HG03442 (cell line): ENCODE results near the gene LIPH.

ENCODE experiments used
- ATAC-seq: cut with Tn5 transposase; IDR thresholded peaks from one replicate; pipeline ENCODE4 v1.9.1; 2021; ENCODE audit warnings: mild to moderate bottlenecking, moderate library complexity; ENCODE audit not compliant: unreplicated experiment

Gene LIPH

DNA sequence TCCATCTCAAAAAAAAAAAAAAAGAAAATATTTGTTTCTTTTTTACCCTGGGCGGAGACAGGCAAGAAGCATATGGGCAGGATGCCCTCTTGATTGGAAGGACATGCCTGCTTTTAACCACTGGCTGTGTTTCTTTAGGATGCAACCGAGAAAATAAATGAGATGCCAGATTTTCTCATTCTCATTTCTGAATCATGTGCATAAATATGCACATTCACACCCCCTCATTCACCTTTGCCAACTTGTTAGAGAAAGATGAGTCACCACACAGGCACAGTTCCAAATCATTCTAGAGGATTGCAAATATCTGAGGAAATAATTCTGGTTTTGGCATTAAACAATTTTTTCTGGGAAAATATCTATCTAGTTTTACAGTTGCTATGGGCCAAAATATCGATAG, 3.3 kb downstream of the LIPH start:
- ATAC-seq, result no peak

DNA sequence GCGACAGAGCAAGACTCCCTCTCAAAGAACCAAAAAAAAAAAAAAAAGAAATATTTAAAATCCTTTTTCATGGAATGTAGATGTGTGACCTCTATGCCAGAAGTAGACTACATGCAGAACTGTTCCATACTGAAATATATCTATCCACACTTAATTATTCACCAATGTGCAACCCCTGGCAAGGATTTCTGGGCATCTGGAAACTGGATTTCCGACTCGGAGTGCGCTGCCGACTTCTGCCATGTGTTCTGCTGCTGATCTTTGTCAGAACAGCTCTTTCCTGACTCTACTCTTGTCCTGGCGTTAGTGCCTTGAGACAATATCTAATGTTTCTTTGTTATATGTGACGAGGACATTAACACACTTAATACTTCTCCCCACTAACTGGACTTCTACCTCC, 11.7 kb downstream of the LIPH start:
- ATAC-seq, result no peak

DNA sequence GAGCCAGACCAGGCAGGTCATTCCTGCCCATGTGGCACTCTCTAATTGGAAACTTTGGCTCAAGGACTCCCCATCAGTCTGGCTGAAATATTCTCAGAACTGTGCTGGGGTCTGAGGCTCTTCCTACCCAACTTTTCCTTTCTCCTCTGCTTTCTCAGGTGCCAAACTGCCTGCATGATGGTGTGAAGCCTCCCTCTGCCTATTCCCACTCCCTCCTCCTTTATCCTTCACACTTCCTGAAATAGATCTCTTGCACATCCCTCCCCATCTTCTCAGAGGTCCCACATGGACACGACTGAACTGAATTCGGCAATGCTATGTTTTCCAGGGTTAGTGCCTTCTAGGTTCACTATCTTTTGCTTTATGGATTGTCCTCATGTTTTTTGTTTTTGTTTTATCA, 12.5 kb downstream of the LIPH start:
- ATAC-seq, result no peak

DNA sequence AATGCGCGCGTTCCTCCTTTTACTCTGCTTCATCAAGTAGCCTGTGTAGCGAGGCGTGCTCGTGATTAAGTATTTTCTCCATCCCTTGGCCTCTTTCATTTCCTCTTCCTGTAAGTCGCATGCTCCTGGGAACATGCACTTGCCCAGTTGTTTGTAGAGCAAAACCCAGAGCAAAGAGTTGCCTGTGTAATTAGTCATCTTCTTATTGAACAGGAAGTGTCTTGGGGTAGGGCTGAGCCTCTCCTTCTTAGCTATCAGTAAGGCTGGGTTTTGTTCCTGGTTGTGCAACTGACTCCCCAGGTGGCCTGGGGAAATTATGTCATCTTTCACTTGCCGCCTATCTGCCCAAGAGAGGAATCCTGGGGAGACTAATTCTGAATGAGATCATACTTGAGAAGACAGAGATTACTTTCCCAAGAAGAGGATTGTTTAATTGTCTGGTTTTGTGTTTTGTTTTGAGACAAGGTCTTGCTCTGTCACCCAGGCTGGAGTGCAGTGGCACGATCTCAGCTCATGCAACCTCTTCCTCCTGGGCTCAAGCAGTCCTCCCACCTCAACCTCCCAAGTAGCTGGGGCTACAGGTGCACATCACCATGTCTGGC, 14.9 kb downstream of the LIPH start:
- peak; percentile 98 for ATAC-seq

DNA sequence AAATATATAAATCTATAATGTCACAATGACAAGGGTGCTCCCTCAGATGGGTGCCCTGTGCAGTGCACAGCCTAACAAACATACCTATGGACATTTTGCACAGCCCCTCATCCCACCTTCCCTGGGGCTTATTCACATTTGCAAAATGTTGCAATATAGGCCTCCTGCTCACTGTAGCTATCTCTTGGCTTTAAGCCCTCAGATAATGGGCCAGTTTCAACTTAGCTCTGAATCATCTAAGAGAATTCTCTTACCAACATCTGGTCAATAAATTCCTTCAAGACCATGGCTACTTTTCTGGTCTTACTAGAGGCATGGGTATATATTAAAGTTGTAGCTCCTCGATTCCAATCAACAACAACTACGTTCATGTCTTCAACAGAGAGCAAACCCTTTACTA, 17.9 kb downstream of the LIPH start:
- ATAC-seq, result no peak

DNA sequence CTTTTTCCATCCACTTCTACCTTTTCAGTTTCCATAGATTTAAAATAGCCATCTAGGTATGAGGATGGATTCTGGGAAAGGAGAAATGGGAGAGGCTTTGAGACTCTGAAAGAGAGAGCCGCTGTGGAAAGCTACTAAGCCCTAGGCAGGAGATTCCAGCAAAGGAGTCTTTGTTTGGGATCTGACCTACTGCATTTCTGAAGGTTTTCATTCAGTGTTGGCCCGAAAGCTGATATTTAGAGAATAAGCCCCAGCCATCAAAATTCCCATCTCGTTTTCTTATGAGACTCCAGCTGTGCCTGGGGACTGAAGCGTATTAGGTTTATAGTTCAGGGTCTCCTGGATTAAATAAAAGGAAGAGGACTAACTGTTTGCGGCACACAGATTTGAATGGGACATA, 19.5 kb downstream of the LIPH start:
- no peak for ATAC-seq

DNA sequence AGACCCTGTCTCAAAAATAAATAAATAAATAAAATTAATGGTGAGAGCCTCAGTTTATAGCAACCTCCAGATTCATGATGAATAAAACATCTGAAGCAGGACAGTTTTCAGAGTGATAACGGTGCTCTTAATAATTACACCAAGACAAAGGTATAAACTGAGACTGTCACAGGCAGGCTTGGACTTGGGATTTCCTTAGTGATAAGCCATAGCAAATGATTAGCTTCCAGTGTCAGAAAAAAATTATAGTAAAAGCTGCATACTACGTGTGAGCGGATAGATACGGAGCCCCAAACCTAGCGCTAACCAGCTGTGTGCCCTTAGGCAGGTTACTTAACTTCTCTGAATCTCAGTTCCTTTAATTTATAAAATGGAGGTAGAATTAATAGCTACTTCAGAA, 21.5 kb downstream of the LIPH start:
- ATAC-seq, result no peak

DNA sequence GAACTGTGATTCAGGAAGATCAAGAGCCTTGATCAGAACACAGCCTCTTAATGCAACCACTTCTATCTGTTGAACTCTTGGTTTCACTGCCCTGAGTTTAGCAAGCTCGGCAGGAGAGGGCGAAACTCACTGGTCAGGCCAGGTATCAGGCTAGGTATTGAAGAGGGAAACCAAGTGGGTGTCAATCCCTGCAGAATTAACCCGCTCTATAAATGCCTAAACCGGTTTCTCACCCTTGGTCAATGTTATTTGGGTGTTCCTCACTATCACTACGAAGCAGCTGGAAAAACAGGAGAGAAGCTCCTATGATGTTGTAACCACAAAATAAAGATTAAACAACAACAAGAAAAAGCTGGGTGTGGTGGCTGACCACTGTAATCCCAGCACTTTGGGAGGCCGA, 23.9 kb downstream of the LIPH start:
- ATAC-seq, result no peak

DNA sequence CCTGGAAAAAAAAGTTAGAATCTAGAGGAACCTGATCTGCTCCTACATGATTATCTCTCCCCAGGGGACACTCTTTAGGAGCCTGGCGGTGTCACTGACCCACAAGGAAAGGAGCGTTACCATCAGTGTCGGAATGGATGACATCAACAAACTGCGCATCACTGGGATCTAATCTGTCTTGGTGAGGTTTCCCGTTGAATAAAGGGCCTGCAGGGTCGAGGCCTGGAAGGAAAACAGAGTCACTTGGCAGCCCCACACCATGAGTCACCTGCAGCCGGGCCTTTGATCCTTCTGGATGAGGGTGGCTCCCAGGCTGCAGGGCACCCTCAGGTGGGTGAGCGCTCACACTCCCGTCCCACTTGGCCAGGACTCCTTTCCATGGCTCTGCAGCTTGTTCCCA, 25.0 kb downstream of the LIPH start:
- ATAC-seq, result no peak

DNA sequence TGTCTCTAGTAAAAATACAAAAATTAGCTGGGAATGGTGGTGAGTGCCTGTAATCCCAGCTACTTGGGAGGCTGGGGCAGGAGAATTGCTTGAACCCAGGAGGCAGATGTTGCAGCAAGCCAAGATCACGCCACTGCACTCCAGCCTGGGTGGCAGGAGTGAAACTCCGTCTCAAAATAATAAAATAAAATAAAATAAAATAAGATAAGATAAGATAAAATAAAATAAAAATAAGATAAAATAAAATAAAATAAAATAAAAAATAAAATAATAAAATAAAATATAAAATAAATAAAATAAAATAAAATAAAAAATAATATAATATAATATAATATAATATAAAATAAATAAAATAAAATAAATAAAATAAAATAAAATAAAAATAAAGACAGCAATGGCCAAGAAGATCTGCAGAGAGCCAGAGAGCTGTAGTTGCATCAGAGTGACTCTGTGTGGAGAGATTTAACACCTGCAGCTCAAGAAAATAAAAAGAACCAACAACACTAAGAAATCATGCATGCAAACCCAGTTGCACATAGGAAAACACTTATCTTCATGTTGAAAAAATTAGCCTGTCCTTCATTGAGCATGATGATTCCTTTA, 25.9 kb downstream of the LIPH start:
- ATAC-seq, result no peak

DNA sequence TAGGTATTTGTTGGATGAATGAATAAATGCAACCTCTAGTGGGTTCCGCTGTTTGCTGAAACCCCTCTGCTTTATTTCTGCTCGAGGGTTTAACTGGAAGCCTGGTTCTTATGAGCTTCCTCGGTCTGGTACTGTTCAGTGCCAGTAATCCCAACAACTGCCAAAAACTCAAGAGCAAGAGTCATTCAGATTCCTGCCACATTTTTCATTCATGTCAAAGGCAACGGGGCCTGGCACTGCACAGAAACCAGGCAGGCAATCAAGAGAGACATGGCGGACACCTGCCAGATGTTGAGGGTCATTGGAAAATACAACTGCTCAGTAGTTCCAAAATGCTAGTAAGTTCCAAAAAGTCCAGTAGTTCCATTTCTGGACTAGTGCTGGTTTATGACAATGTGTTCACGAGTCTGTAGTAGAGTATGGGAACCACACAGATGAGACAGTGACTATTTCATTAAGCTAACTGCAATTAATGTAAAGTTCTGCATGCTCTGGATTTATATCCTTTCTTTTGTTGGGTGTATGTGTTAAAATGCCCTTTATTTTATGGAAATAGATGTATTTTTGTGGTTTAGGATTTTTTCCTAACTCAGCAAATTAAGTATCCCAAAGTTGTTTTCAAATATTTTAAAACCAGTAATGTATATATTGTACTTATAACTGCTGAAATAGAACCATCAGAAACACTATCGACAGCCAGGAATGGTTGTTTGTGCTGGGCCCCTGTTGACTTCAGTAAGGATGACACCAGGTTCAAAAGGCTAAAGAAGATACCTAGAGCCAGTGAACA, 30.8 kb downstream of the LIPH start:
- no peak for ATAC-seq

DNA sequence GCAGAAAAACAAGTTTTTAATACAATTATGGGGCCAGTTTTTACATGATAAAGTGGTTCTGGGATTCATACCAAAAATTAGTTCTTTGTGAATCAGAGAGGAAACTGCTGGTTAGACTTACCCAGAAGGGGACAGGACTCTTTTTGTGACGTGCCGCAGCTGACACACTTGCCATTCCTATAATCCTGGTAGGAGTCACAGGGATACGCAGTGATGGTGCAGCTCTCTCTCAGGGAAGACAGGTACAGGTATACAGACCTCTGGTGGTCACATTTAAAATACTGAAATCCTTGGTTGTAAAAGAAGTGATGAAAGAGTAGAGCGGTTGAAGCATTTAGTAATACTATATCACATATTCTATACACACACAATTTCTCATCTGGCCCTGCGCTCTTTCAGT, 33.4 kb downstream of the LIPH start:
- no peak for ATAC-seq

DNA sequence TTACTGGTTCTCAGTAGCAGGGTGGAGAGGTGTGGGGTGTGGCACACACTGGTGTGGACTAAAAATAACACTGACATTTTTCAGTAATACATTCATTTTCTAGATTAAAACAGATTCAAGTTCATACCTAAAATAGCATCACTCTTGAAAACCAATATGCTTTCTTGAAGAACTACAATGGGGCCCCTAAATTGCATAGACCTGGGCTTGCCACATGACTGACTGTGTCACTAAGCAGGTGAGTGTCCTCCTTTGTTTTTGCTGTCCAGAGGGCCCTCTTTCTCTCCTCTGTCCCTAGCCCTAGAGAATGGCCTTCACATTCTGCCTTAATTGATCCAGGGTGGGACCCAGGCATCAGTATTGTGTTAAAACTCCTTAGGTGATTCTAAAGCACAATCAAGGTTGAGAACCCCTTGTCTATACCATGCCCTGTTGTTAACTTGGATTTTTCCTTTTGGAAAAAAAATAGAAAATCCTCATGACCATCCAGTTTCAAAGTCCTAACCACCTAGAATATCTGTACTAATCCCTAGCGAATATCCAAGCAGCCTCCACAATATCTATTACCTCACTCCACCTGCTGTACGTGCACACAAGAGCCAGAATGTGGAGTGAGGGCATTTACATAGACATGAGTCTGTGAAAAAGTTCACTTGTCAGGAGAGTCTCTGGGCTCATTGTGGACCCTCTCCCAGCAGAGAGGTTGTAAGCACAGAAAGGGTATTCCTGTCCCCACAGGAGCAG, 34.8 kb downstream of the LIPH start:
- ATAC-seq, result no peak

DNA sequence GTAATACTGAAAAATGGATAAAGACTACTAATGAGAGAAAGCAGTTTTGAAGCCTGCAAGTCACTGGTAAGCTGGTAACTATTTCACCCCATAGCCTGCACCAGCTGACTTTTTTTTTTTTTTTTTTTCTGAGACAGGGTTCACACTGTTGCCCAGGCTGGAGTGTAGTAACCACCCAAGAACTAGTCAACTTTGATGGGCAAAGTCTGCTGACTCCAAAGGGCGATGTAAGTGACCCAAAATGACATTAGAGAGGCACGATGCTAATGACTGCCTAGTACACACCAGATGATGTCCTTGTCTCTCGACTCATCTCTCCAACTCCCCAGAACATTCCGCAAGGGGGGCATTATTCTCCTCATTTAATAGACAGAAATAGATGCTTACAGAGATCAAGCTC, 40.7 kb downstream of the LIPH start:
- no peak for ATAC-seq

DNA sequence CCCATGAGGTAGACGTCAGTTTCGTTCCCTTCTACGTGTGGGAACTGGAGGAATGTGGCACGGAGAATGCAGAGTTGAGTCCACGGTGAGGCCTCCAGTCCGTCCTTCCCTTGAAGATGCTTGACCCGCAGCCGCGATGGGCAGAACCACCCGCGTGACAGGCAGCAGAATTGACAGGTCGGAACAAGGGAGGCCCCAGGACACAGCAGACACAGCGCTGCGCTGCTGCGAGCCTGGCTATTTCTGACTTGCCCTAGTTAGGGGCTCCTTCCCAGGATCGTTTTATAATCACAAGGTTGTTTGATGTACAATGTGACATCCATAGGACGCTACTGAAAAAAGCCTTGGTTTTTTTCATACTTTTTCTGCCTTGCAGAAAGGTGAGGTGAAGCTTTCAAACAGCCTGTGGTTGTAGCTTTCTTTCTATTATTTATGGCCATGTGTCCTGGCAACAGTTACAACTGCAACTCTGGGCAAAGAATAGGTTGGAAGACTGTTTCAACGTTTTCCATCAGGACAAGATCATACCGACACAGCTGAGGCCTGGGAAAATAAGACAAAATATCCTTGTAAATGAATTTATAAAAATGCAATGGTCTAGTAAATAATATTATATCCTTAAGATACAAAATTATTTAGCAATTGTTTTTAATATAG, 43.9 kb downstream of the LIPH start:
- ATAC-seq, result no peak

DNA sequence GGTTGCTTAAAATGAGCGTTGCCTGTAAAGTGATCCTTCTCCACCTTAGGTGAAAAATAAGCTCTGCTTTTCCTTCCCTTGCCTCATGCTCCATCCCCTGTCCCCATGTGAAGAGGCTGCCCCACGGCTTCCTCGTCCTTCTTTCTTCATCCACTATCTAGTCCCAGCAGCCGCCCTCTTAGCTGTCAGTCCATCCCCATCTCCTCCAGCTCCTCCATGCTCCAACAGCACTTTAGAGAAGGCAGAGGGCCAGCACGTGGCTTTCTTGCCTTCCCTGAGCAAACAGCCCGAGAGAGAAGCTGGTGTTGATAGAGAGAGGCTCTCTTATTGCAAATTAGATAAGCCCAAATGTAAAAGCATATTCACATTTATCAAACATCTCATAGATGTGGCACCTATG, 44.5 kb downstream of the LIPH start:
- ATAC-seq, result no peak

DNA sequence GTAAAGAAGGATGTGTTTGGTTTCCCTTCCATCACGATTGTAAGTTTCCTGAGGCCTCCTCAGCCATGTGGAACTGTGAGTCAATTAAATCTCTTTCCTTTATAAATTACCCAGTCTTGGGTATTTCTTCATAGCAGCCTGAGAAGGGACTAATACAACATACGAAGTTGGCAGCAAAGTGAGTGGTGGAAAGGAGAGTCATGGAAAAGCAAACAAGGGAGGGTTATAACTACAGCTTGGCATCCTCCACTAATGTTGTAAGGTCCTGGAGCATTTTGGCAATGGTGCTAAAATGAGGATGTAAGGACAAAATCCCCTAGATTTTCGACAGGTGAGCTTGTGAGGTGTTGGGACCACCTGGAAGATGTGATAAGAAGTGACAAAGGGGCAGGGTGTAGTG, 47.8 kb downstream of the LIPH start:
- no peak for ATAC-seq

DNA sequence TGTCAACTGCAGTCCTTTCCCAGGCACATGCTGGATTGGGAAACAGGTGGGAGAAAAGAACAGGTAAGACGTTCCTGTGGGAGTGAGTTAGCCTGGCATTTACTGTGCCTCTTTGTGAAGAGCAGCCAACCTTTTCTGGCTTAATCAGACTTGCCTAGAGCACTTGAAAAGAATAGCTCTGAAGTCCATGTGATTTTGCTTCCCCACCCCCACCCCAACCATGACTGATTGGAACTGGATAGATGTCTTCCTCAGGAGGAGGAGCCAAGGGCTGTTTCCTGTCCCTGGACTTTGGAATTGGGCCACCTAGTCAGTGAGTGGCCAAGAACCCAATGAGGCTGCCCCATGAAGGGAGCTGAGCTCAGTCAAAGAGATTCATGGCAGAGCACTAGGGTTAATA, 48.9 kb downstream of the LIPH start:
- no peak for ATAC-seq

DNA sequence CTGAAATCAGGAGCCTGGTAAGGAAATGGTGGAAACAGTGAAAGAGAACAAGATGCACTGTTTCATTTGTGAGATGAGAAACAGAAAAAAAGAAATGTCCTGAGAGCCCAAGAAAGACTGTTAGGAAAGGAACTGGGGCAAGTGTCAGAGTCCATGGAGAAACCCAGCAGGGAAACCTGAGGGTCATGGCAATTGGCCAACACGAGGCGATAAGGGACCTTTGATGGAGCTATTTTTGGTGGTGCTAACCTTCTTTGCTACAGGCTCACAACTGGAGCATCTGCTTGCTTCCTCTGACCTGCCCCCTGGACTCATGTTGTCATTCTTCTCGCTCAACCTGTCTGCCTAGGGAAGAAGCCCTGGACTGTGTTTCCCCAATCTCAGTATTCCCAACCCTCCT, 49.4 kb downstream of the LIPH start:
- ATAC-seq, result no peak

DNA sequence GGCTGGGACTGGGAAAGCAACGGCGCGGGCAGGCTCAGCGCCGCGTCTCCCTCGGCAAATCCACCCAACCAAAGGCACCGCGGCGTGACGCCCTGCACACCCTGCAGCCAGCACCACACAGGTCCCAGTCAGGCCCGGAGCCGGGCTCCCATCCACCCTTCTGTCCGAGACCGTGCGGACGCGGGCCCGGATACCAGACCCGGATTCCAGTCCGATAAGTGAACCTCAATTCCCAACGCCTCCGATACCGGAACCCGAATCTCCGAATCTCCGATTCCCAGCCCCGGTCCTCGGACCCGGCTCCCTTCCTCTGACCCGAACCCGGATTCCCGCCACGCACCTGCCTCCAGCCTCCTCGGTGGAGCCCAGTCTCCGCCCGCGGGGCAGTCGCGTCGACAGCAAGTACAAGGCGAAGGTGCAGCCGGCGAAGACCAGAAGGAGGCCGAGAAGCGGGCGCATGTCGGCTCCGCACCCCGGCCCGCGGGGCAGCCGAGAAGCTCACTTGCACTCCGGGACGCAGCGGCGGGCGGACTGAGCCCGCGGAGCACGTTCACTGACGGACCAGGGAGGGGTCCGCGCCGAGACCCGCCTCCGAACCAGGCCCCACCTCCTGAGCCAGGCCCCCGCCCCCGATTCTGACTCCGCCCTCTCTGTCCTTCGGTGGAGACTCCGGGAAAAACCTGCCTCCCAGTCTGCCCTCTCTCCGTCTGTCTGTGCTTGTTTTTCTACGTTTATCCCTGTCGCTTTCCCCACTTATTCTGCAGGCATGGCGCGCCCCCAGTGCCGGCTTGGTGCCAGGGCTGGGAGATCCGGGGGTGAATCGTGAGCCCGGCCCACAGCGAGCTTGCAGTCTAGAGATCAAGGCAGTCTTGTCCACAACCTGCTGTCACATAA, 53.6 kb downstream of the LIPH start, which contains the start of gene TMEM41A:
TSS of gene TMEM41A (minus strand) at position 533 of the 894 bp plus-strand sequence. CDS start at position 459, 74 bp downstream.
- peak; percentile 93 for ATAC-seq
